NCI-H2081 treated with DMSO at 0.1 percent for 48 hours (cell line): ENCODE results near the gene RIBC2.
"Not testable (repeated sequence)": the region's sequence is repeated elsewhere in the genome, so short reads cannot be mapped to it uniquely, and the experiment has no call there.

ENCODE experiments used
- DNase-seq: peaks from one replicate; lab custom pipeline; 2025; lab: John Stamatoyannopoulos, UW

RIBC2 gene

DNA sequence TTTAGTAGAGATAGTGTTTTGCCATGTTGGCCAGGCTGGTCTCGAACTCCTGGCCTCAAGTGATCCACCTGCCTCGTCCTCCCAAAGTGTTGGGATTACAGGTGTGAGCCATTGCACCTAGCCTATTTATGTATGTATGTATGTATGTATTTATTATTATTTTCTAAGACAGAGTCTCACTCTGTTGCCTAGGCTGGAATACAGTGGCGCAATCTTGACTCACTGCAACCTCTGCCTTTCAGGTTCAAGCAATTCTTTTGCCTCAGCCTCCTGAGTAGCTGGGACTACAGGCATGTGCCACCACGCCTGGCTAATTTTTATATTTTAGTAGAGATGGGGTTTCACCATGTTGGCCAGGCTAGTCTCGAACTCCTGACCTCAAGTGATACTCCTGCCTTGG is 35.9 kb downstream of the RIBC2 start:
- not testable (repeated sequence) for DNase-seq

GRCh38 chr22:45450101-45450785 is 36.8 kb downstream of the RIBC2 start:
- no peak for DNase-seq

DNA sequence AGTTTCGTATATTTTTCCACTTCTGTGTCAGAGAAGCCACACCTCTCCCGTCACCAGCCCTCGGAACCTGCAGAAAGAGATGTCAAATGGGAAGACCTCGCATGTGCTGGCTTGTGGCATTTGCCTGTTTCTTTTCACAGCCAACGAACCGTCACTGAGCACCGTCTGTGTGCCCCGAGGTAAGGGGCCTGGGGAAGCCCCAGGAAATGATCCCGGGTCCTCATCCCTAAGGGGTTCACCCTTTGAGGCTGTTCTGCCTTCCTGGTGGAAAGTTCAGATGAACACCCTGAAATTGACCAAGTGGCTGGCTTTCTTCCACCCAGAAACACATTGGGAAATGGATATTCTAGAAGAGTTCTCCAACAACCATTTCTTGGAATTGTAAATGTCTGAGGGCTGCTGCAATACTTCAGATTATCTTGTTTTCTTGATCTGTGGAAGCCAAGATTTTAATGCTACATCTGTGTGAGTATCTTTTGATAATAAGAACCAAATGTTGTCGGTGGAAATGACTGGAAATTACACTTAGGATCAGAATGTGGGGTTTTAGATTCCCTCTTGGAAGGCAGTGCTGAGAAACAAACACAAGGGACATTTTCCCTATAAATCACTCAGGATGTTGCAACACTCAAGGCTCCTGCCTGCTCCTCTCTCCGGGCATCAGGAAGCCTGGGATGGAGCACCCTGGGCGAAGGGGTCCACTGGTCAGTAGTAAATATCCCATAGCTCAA is 37.6 kb downstream of the RIBC2 start:
- no peak for DNase-seq

GRCh38 chr22:45451972-45452371 is 38.5 kb downstream of the RIBC2 start:
- DNase-seq, result no peak

DNA sequence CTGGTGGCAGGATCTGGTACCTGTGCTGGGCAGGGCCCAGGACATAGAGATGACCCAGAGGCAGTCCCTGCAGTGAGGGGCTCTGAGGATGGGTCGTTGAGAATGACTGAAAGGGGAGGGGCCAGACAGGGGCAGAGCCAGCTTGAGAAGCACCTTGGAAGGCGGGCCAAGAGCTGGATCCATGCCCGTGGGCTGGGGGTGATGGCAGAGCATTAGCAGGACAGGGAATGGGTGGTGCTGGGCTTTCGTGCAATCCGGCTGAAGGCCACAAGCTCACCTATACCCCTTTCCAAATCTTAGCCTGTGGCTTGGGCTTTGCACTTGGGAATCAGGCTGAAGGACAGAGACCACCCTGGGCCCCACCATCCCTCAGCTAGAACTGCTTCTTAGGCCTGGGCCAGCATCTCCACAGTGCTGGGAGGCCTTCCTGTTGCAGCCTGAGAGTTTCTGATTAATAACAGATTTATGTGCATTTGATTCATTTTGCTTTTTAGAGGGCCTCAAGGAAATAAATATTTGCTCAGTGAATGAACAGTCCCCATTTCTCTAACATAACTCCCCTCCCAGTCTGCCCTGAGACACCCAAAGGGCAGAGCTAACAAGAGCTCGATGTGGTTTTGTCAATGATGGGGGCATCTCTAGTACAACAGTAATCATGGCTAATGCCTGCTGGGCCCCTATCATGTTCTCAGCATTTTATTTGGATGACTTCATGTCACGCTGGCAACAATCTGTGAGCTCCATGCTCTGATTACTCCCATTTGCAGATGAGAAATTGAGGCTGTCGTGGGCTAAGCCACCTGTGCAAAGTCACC is 39.3 kb downstream of the RIBC2 start:
- DNase-seq, result no peak

DNA sequence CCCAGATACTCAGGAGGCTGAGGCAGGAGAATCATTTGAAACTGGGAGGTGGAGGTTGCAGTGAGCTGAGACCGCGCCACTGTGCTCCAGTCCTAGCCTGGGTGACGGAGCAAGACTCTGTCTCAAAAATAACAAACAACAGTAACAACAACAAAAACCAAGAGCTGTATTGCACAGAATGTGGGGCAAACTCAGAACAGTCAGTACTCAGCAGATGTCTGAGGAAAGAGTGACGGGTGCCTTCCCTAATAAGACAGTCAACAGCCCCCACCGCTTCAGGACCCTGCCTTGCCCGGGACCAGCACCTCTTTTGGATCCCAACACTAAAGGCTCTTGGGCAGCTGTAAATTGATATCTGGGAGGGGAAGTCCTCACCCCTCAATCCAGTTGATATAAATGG is 40.3 kb downstream of the RIBC2 start:
- no peak for DNase-seq

- DNase-seq, result no peak
These were observed 40.8 kb downstream of the RIBC2 start for GRCh38 chr22:45454275-45454674.

DNA sequence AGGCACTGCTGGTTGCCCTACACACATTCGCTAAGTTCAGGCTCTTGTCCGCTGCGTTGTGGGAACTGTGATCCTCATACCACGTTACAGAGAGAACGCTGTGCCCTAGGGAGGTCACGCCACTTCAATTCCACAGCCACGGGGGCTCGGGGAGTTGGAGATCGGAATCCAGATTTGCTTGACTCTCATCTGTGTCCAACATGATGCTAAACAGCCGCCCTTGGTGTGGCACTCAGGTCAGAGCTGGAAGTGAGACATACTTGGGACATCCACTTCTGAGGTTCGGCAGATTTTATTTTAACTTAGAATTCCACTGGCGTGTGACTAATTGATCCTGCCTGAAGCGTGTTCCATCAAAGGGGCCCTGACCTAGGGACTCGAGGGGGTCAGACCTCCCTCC is 41.7 kb downstream of the RIBC2 start:
- DNase-seq, result no peak

DNA sequence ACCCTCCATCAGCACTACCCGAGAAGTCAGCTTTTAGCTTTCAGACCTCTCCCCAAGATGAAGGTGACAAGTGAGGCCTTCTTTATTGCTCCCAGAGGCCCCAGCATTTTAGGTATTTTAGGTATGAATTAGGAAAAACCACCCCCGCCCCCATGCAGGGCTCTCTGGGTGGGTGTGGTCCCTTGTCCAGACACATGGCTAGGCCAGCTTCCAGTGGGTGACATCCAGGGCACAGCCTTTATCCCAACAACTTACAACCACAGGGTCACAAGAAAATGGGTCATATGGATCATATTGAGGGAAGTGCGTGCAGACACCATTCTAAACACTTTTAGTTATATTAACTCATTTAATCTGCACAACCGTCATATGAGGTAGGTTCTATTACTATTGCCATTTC is 42.1 kb downstream of the RIBC2 start:
- no peak for DNase-seq

DNA sequence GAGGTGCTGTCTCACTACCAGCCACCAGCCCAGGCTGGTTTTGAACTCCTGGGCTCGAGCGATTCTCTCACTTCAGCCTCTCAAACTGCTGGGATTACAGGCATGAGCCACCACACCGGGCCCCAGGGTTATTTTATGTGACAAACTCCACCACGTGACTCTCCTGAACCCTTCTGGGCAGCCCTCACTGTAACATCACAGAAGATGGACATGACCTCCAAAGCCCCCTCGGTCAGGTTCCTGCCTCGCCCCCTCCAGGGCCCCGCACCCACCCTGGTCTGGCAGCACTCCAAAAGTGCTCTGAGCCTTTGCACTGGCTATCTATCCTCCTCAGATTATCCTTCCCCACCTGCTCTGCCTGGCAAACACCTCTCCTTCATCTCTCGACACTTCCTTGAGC is 43.3 kb downstream of the RIBC2 start:
- DNase-seq, result no peak

GRCh38 chr22:45458532-45458931 is 45.0 kb downstream of the RIBC2 start:
- no peak for DNase-seq

GRCh38 chr22:45459235-45459634 is 45.7 kb downstream of the RIBC2 start:
- no peak for DNase-seq

DNA sequence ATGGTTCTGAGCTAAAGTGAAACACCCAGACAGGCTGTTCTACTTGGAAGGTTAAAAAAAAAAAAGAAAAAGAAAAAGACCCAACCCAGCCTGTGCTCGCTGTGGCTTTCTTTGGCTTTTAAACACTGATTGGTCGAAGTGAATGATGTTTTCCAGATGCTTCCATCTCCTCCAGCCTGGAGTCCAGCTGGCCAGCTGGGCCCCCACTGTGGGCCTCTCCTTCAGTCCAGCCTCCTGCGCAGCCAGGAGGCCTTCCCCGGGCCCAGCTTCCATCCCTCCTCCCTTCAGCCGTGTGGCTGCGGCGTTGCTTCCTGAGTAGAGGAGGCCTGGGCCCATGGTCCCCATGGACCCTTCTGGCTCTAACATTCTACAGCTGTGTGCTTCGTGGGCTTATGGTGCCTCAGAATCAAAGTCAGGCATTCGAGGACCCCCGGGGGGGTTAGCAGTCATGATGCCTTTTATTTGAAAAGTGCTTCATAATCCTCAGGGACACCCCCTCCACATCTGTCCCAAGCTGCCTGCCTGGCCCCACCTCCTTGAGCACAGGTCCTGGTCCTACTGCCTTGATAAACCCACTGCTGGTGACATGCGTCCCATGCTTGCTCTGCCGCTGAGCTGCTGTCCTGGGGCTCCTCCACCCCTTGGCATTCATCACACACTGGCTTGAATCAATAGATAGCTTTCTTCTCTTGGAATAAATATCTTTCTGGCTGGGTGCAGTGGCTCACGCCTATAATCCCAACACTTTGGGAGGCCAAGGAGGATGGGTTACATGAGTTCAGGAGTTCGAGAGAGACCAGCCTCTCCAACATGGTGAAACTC is 47.0 kb downstream of the RIBC2 start:
- no peak for DNase-seq

- no peak for DNase-seq
These were observed 48.7 kb downstream of the RIBC2 start for GRCh38 chr22:45462034-45462655.

DNA sequence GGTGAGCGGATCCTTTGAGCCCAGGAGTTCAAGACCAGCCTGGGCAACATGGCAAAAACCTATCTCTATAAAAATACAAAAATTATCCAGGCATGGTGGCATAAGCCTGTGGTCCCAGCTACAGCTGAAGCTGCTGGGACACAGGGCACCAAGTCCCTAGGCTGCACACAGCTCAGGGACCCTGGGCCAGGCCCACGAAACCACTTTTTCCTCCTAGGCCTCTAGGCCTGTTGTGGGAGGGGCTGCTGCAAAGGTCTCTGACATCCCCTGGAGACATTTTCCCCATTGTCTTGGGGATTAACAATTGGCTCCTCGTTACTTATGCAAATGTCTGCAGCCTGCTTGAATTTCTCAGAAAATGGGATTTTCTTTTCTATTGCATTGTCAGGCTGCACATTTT is 50.2 kb downstream of the RIBC2 start:
- DNase-seq, result not testable (repeated sequence)

GRCh38 chr22:45465633-45466032 is 52.1 kb downstream of the RIBC2 start:
- no peak for DNase-seq

DNA sequence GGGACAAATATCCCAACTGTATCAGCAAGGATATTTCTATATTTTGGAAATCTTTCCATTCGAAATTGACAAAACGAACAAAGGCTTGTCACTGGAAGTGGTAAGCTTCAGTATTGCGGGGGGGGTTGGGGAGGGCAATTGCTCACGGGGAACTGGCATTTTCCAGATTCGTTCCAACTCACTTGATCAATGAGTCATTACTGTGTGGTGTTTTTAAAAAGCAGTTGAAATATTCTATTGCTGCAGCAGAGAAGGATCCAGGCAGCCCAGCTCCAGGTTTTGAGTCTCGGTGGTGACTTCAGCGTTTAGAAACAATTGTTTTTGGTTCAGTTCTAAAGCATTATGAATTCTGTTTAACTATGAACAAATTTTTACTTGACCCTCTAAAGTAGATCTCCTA is 55.4 kb downstream of the RIBC2 start:
- no peak for DNase-seq

- DNase-seq, result no peak
These were observed 56.0 kb downstream of the RIBC2 start for GRCh38 chr22:45469281-45470073.

DNA sequence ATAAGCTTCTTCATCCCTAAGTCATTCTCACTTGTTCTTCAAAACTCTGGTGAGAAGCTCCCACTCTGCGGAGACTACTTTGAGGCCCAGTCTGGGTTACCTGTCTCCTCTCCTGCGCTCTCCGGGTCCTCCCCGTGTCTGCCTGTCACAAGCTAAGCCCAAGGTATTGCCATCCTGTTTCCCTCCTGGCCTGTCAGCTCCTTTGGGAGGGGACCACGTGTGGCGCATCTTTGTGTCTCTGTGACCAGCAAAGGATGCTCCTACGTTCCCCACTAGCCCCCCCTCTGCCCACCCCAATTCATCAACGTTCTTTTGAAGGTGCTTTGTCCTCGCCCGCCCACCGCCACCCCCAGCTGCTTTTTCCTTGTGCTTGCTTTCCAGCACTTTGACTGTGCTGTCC is 57.4 kb downstream of the RIBC2 start:
- no peak for DNase-seq

GRCh38 chr22:45472426-45472825 is 58.9 kb downstream of the RIBC2 start:
- DNase-seq, result no peak
